GM12892 (cell line): ENCODE measurements around the gene PDCD11.
A peak's percentile ranks its signal among the peaks of the same experiment; 100 is the strongest.

Experiments
- DNase-seq: peaks from one replicate; pipeline ENCODE4 v3.0.0; 2011; ENCODE audit not compliant: insufficient read length
- FAIRE-seq: peaks from 2 replicates; lab custom pipeline; 2011; peaks lifted over from hg19 to GRCh38; lab: Jason Lieb, UNC
- POLR2A ChIP-seq: IDR thresholded peaks from 2 replicates; pipeline ENCODE4 v1.6.1; 2011; ENCODE audit warnings: low read depth, low read length, control low read depth
- POLR2AphosphoS5 ChIP-seq: IDR thresholded peaks from 2 replicates; pipeline ENCODE4 v1.6.1; 2011; ENCODE audit warnings: low read depth, low read length, control low read depth
- TAF1 ChIP-seq: IDR thresholded peaks from 2 replicates; pipeline ENCODE4 v1.6.1; 2011; ENCODE audit warnings: low read depth, mild to moderate bottlenecking, control low read depth, low read length, borderline replicate concordance

The PDCD11 gene

DNA sequence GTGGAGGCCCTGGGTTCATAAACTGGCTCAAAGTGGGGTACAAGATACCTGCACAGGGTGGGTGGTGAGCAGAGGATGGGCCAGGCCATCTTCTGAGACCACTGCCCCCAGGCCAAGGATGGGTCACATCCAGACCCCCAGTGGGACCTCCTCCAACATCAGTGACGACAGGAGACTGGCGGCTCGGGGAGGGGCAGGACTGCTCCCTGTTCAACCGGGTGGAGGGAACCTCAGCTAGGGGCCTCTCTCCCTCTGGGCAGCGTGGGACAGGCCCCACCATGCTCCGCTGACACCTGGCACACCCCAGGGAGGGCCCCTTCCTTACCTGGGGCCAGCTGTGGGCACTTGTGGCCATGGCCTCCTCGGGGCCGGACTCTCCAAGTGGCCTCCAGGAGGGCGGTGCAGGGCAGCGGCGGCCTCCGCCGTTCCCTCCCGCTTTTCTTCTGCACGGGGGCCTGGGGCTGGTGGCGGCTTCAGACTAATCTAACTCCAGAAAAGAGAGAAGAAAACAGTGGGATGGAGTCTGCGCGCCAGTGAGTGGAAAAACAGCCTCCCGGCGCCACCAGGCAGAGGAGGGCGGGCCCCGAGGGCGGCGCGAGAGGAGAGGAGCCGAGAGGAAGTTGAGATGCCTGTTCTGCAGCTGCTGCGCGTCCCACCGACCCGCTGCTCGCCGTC lies 55.5 kb downstream of the PDCD11 start, which contains the start of gene CALHM2:
CALHM2 (minus strand) TSS at position 540 of the 675 bp plus-strand sequence. CDS start 2,429 bp downstream, outside the sequence.
- peak; percentile 90 for DNase-seq
- TF ChIP-seq POLR2A (no peak; the same call in 1 of the 2 replicates), TAF1 (no peak), POLR2AphosphoS5 (no peak)
- peak; percentile 74 for FAIRE-seq

DNA sequence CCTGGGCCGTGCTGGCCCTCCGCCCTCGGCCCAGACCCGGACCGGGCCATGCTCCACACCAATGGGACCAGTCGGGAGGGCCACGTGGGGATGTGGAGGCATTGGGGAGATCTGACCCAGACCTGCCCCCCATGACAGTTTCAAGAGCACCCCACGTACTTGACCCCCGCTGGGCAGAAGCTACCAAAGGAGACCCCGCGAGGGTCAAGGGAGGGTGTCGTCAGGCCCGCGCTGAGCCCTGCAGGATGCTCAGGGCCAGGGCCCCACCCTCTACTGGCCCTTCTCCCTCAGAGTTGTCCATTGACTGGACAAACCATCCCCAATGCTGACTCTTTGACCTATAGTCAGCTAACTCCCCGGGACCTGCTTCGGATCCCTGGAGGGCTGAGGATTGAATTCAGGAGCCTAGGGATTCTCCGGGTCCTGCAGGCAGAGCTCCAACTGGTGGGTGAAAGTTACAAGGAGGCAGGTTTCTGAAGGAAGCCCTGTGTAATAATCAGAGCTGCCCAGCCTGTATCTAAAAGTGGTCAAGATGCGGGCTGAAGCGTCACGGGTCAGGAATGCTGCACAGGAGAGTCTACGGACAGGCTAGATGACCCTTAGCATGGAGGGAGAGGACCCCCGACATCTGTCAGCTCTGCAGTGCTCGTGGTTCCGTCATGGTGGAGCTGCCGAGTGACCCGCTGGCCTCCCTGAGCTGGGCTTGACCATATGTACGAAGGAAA lies 56.2 kb downstream of the PDCD11 start:
- no peak for FAIRE-seq

DNA sequence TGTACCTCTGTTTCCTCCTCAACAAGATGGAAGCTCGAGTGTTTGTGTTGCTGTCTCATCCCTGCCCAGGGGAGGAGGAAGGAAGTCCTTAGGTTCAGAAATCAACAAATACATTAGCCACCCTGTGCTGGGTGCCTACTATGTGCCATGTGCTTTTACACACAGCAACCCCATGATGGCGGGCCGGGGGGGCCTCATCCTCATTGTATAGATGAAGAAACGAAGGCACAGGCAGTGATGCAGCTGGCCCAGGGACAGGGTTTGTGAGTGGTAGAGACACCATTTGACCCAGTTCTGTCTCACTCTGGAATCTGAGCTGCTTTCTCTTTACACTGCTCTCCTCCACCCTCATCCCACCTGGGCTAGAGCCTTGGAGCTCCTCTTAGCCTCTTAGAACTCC lies 57.6 kb downstream of the PDCD11 start:
- FAIRE-seq (no peak), DNase-seq (no peak)
- TF ChIP-seq POLR2AphosphoS5: no peak
- TF ChIP-seq TAF1: no peak
- no peak for TF ChIP-seq POLR2A

More for the DNA sequence above, 56.2 kb downstream of the PDCD11 start:
- TF ChIP-seq POLR2A (0 out of 2 replicates have a peak, but pooled peaks have one; percentile 50), POLR2AphosphoS5 (no peak)
- DNase-seq: no peak

DNA sequence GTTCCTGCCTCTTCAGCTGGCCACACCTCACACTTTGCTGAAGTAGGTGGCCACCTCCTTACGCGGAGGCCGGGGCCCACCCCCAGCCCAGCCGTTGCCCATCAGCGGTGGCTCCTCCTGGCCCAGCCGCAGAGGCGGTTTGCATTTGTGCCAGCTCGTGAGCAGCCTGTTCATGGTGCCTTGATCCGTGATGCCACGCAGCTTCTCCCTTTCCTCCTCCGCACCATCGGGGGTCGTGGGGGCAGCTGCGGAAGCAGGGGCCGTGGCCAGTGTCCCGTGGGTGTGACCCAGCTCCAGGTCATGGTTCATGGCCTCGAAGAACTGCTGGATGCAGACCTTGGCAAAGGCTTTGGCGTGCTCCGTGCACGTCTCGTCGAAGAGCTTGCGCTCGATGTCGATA lies 58.8 kb downstream of the PDCD11 start:
- DNase-seq (no peak), FAIRE-seq (no peak)
- TF ChIP-seq TAF1 (no peak), POLR2A (no peak), POLR2AphosphoS5 (no peak)

DNA sequence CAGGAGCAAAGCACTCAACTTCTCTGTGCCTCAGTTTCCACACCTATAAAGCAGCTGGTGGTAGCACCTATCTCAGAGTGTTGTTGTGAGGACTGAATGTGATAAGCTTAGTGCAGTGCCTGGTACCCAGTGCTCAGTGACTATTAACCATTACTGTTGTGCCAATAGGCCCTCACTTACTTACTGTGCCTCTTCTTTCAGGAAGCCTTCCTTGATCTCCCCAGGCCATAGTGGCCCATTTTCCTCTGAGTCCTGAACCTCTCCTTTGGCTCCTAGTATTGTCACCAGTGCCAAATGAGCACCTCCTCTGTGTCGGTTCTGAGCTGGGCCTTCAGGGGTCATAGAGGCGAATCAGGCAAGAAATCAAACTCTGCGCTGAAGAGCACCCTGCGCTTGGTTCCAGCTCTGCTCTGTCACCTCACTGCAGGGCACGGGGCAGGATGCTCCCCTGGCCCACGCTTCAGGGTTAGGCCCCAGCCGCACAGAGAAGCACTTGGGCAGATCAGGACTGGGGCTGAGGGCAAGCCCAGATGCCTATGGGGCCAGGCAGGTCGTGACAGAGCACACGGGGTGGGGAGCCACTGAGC lies 59.7 kb downstream of the PDCD11 start:
- no peak for FAIRE-seq
- TF ChIP-seq POLR2A: no peak
- no peak for TF ChIP-seq TAF1
- no peak for TF ChIP-seq POLR2AphosphoS5
- no peak for DNase-seq

DNA sequence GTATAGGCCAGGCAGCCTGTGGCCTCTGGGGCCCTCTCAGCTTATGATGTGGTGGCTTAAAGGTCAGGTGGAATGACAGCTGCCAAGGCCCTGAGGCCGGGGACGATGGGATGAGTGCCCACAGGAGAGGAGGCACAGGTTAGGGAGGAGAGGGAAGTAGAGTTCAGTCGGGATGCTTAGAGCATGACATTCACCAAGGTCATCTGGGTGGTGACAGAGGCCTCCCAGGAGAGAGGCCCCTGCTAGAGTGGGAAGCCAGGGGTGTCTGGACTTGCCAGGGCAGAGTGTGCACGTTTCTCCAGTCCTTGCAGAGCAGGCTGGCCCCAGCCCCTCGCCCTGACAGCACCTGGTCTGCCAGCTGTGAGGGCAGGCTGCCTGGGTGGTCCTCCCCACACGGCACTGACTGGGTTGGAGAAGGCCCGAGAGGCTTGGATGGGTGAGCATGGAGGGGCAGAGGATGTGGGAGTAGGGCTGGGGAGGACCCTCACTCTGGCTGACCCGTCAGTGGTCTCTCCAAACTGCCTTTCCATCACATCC lies 60.8 kb downstream of the PDCD11 start:
- no peak for FAIRE-seq
- no peak for DNase-seq
- TF ChIP-seq POLR2A: no peak
- no peak for TF ChIP-seq POLR2AphosphoS5
- TF ChIP-seq TAF1: no peak

DNA sequence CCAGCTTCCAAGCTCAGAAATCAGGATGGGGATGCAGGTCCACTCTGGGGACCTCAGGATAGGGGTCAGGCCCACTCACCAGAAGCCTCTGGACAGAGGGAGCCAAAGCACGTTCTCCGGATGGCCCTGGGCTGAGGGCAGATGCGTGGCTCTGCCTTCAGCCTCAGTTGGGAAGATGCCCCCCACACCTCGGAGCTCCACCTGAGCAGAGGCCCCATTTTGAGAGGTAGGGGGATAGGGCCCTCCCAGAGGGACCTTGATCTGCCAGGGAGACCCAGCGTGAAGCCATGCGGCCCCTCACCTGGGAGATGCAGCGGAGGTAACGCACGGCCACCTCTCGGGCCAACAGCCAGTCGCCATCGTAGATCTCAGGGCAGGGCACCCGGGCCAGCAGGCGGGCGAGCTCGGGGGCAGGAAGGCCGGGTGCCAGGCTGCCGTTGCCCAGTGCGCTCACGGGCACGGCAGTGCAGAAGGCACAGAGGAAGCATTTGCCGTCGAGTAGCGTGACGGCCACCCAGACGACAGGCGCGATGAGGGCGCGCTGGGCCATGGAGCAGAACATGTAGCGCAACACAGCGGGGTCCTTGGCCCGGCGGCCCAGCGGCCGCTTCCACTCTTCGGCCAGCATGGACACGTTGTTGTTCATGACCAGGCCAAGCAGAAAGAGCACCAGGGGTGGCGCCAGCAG lies 61.6 kb downstream of the PDCD11 start:
- no peak for TF ChIP-seq POLR2AphosphoS5
- no peak for TF ChIP-seq TAF1
- TF ChIP-seq POLR2A: no peak
- no peak for FAIRE-seq
- DNase-seq: no peak

DNA sequence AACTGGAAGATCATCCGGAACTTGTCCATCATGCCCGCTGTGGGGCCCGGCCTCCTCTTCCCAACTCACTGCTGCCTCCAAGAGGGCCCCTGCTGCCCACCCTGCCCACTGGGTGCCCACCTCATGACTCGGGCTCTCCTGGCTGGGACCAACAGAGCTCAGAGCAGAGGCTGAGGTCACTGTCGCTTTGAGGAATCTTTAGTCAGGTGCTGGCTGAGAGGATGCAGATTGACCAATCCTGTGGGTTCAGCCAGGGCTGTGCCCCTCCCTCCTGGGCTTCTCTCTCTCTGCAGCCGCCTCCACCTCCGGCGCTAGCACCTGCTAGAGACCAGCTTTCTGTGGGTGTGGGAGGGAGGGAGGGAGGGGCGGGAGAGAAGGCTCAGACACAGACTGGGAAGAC lies 62.3 kb downstream of the PDCD11 start, which contains the start of gene CALHM1:
CALHM1 (minus strand) TSS at position 181 of the 400 bp plus-strand sequence; CDS start at position 32, 149 bp downstream.
- TF ChIP-seq POLR2A (no peak), TAF1 (no peak)
- peak; percentile 83 for DNase-seq
- no peak for FAIRE-seq

DNA sequence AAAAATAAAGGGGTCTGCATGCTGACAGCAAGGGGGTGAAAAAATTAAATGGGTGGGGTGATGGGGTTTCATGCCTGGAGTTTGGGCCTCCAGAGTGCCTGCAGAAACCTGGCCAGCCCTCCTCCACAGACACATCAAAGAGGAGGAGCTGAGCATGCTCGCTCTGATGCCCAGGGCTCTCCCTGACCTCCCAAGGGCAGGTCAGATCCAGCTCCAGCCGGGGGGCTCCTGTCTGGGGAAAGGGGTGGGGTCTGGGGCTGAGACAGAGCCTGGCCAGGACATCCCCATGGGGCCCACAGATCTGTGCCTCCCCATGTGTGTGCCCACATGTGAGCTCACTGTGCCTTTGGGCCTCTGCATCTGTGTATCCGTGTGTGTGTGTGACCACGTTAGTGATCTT lies 63.2 kb downstream of the PDCD11 start:
- no peak for DNase-seq
- TF ChIP-seq POLR2A: no peak
- no peak for TF ChIP-seq TAF1
- TF ChIP-seq POLR2AphosphoS5: no peak
- FAIRE-seq: no peak

DNA sequence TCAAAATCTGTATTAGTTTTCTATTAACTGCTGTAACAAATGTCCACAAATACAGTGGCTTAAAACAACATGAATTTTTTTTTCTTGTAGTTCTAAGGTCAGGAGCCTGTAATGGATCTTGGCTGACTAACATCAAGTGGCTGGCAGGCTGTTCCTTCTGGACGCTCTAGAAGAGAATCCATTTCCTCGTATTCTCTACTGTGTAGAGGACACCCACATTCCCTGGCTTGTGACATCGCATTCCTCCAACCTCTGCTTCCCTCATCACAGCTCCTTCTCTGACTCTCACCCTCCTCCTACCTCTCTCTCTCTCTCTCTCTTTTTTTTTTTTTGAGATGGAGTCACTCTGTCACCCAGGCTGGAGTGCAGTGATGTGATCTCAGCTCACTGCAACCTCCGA lies 67.1 kb downstream of the PDCD11 start:
- FAIRE-seq (no peak), DNase-seq (no peak)
- no peak for TF ChIP-seq TAF1
- no peak for TF ChIP-seq POLR2A
- no peak for TF ChIP-seq POLR2AphosphoS5

DNA sequence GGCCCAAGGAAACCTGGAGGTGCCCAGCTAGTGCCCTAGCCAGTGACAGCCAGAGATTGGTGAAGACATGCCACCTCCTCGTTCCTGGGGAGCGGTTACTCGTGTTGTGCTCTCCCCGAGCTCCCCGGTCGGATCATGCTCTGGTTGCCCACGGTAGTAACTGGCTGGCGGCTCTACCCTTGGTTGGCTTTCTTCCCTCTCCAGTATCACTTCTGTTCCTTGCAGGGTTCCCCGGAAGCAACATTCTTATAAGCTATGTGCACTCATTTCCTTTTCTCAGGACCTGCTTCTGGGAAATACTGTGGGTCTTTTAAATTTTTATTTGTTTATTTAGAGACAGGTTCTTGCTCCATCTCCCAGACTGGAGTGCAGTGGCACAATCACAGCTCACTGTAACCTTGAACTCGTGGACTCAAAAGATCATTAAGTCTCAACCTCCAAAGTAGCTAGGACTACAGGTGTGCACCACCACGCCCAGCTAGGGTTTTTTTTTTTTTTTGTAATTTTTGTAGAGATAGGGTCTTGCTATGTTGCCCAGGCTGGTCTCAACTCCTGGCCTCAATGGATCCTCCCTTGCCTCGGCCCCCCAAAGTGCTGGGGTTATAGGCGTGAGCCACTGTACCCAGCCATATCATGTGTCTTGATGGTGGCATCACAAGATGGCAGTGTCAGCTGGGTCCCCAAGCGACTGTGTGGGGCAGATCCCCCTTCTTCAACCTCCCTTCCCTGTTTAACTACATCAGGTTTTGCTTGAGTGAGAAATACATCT lies 69.2 kb downstream of the PDCD11 start:
- FAIRE-seq (no peak), DNase-seq (no peak)
- TF ChIP-seq POLR2AphosphoS5: no peak
- TF ChIP-seq TAF1: no peak
- TF ChIP-seq POLR2A: no peak
